Activated CD4-positive, alpha-beta T cell treated with anti-CD3 and anti-CD28 coated beads, Interleukin-2, amount 50 U/mL, for 16 hours (primary cell): ENCODE measurements around the gene POPDC2.

Experiments used
- DNase-seq: peaks from one replicate; pipeline ENCODE4 v3.0.0-alpha.2; 2020

POPDC2 gene

DNA sequence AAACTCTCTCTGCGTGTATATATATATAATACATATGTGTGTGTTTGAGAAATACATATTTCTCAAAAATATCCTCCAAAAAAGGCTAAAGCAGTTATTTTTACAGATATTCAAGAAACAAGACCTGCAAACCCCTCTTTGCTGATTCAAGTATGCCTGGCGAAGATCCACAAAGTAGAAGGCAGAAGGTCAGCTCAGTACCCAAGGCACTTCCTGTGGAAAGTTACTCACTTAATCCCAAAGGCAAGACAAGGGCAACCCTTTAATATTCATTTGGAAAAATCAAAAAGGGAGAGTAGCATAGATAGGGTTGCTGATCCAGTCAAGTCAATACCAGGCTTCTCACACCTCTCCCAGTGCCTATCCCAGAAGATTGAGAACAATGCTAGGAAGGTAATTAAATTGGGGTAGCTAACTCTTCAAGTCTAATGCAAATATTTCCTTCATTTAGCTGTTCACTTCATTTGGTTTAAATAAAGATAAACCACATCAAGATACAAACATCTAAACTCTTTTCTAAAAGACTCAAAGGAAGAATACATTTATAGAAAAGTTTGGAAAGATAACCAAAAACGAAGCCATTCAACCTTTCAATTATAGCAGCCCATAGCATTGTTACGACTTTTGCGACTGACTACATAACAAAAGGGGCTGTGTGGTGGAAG is 9.6 kb upstream of the POPDC2 start:
- DNase-seq: no peak

DNA sequence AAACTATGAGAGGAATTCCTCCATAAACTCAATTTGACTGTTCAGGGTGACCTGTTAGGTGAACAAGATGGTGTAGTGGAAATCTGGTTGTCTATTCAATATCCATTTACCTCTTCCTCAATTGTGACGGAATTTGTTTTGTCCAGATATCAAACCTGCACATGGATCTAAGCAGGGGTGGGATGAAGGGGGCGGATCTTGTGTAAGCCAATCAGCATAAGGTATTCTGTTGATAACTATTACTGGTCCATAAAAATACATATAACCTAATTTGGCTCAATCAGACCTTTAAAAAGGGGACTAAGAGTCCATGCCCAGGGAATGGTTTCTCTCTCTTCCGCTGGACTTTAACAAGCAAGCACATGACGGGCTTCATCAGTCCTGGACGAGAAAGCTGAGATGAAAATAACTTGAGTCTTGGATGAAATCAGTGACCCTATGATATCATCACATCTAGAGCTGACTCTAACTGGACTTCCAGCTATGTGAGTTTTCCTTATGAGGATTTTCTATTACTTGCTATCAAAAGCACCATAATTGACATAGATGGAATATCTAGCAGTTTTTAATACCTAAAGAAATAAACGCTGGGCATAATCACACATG is 5.7 kb upstream of the POPDC2 start:
- no peak for DNase-seq

DNA sequence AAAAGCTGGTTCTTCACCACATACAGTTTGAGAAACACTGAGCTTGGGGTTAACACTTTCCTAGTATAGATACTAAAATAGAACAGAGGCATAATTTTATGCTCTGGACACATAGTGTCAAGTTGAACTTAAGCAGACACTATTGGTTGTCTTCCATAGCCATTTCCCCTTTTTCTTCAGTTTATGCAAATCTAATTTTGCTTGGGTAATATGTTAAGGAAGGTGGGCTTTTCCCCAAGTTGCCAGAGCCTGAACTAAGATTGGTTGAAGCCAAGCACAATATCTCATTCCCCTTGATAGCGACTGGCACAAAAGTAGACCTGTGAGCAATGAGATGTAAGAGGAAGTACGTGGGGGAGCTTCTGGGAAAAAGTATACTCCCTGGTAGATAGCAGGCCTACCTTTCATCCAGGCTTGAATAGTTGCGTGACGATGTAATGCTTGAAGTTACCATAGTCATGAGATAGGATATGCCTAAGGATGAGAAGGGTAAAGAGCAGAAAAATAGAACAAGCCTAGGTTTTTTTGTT is 4.5 kb upstream of the POPDC2 start:
- DNase-seq: no peak

DNA sequence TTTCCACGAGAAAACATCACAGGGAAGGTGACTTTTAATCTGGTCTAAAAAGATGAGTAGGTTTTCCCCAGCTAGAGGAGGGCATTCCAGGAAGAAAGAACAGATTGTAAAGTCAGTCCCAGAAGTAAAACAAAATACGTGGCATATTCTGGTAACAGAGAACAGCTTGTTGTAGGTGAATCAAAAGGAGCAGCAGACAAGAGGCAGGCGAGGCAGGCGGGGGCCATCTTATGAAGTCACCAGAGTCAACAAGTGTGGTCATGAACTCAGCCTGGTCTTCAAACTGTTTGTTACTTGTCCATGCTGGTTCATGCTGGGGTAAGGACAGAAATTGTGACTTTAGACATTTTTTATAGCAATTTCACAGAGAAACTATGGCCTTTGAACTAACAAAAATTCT is 4.0 kb upstream of the POPDC2 start:
- DNase-seq: no peak

- no peak for DNase-seq
Observed at GRCh38 chr3:119663885-119664284, 3.5 kb upstream of the POPDC2 start.

DNA sequence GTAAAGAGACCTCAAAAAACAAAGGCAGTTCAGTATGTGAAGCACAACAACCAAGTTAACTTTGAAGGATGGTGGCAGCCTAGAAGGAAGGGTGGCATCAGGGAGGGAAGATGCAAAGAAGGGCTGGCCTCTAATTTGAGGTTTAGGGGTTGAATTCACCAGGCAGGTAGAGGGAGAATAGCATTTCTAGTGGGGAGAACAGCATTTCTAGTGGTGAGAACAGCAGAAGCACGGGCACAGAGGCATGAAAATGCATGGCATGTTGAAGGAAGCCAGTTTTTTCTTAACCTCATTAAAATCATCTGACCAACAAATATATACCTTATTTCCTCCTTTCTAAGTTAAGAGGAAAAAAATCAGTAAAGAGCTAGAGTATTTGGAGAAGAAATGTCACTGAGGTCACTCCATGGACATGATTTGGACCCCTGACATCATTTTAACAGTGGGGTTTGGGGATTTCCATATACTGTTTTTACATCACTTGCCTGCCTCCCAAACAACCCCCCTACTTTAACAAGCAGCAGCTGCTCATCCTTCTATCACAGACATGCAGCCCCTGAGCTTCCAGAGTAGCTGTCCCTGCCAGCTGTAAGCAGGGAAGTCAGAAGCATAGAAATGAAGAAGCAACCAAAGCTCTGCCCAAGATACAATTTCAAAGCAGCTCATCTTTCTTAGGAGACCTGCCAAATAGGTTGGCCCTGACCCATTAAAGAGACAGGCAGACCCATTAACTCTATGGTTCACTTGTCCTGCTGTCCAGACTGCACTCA is 2.4 kb upstream of the POPDC2 start:
- DNase-seq: no peak

GRCh38 chr3:119659606-119660291 is 640 bp downstream of the POPDC2 start:
- no peak for DNase-seq

GRCh38 chr3:119658994-119659393 is 1.4 kb downstream of the POPDC2 start:
- no peak for DNase-seq

DNA sequence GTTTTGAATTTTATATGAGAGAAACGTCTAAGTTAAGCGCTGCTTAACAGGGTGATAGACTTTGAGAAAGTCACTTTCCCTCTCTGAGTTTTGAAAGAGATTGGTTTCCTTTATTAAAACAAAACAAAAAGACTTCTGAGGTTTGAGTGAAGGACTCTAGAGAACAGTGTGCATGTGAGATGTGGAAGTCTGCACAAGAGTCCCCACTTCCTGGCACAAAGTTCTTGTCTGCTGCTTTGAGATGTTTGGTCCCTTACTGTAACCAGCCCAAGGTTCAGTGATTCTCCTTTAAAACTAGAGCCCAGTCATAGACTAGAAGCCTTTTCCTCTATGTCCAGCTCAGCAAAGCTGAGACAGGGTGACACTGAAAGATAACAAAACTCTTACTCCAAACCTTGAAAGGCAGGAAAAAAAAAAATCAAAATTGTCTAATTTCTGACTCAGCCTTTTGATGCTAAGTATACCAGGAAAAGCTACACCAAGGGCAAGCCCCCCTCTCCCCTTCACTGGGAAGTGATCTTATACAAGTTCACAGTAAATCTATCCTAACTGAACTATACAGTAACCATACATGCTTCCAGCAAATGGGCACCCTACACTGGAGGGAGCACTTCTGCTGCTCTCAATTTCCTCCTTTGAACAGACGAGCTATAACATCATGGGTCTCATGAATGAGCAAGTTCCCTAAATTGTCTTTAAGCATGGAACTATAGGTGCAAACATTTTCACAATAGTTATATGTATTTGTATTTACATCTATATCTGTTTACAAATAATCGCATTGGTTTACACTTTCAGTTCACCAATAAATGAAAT is 2.3 kb downstream of the POPDC2 start:
- DNase-seq: no peak

DNA sequence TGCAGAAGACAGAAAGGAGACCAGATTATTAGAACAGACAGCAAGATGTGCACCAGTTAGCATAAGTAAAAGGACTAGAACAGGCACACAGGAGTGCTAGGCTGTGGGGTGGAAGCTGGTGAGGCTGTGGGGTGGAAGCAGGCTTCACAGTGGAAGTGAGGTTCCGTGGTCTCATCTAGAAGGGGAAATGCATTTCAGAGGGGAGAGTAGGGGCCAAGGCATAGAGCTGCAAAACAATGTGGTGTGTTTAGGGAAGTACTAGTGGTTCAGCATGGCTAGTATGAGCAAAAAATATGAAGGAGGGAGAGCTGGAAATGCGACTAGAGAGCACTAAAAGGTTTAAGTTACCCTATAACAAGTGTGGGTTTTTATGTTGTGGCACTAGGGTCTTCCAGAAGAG is 6.5 kb downstream of the POPDC2 start:
- no peak for DNase-seq

- DNase-seq: no peak
Observed at GRCh38 chr3:119652306-119653033, 7.9 kb downstream of the POPDC2 start.

- DNase-seq: no peak
Observed at GRCh38 chr3:119649761-119650160, 10.6 kb downstream of the POPDC2 start.

GRCh38 chr3:119647843-119648575 is 12.4 kb downstream of the POPDC2 start:
- DNase-seq: no peak

- no peak for DNase-seq
Observed at GRCh38 chr3:119647171-119647570, 13.2 kb downstream of the POPDC2 start.

DNA sequence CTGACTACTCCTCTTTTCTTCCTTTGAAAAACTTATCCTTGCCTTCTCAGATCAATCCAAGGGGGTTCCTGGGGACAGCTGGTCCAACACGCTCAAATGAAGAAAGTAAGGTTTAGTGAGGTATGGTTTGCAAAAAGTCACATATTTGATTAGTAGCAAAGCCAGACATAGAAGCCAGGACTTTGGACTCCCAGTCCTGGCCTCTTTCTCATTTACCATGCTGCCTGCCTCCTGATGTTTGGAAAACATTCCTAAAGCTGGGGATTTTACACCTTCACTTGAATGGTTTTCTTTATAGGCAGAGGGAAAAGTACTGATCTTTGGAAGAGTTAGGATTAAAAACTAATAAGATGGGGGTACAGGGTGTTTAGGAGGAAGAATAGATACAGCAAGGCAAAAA is 14.6 kb downstream of the POPDC2 start:
- no peak for DNase-seq

GRCh38 chr3:119644481-119644880 is 15.9 kb downstream of the POPDC2 start:
- no peak for DNase-seq

- no peak for DNase-seq
Observed at GRCh38 chr3:119643528-119643927, 16.9 kb downstream of the POPDC2 start.

DNA sequence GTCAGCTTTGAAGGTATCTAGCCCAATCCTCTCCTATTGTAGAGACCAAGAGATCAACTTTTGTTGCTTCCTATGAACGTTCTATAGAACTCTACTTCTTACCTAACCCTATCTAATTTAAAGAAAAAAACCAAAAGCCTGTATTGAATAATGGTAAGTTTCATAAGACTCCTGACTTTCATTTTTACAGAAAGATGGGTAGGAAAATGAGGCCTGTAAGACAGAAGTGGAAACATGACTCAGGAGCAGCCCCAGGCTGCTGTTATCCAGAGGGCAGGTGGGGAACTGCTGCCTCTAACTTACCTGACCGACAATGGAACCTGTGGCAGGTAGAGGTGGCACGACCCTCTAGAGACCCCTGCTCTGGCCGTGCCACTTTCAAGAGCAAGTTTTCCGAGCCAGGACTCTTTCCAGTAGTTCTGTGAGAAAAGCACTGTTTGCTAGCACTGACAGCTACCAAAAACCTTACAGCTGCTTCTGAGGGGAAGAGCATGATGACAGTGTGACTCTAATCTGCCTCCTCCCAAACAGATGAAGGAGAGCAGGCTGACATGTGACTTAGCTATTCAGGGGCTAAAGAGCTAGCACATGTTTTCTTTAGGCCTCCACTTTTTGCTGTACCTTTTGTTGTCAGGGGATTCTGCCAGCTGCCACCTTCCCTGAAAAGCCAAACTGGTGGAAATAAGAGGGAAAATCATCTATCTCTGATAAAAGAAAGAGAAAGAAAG is 17.5 kb downstream of the POPDC2 start:
- peak; percentile 36 for DNase-seq

GRCh38 chr3:119641416-119641815 is 19.0 kb downstream of the POPDC2 start:
- no peak for DNase-seq
